GM12891 (cell line): ENCODE measurements around the gene SCLT1.

ENCODE experiments used
- PAX5 ChIP-seq: IDR thresholded peaks from 2 replicates; pipeline ENCODE4 v1.6.1; 2011; ENCODE audit warnings: low read length, moderate library complexity, mild to moderate bottlenecking; ENCODE audit not compliant: insufficient read depth, severe bottlenecking
- POLR2A ChIP-seq: IDR thresholded peaks from 2 replicates; pipeline ENCODE4 v1.6.1; 2011; ENCODE audit warnings: low read depth, low read length, control low read depth
- POLR2AphosphoS5 ChIP-seq: IDR thresholded peaks from 2 replicates; pipeline ENCODE4 v1.6.1; 2011; ENCODE audit warnings: low read depth, low read length, control low read depth
- POU2F2 ChIP-seq: IDR thresholded peaks from 2 replicates; pipeline ENCODE4 v1.6.1; 2011; ENCODE audit warnings: low read depth, mild to moderate bottlenecking, control low read depth, low read length, moderate library complexity
- SPI1 ChIP-seq: IDR thresholded peaks from 2 replicates; pipeline ENCODE4 v1.6.1; 2011; ENCODE audit warnings: low read depth, low read length, control low read depth
- TAF1 ChIP-seq: IDR thresholded peaks from 2 replicates; pipeline ENCODE4 v1.6.1; 2011; ENCODE audit warnings: low read depth, low read length, control low read depth

- TF ChIP-seq POLR2A (no peak), POLR2AphosphoS5 (no peak), TAF1 (no peak), SPI1 (no peak), POU2F2 (no peak), PAX5 (no peak)
Observed at GRCh38 chr4:129140521-129140920, 47.2 kb upstream of the SCLT1 start.
